Skeletal muscle cell (primary cell): ENCODE measurements around the gene PLEKHA6.

ENCODE experiments used
- DNase-seq: peaks from one replicate; pipeline ENCODE4 v3.0.0-alpha.2; 2010; ENCODE audit warnings: low read depth
- H3K4me3 ChIP-seq: 2 replicates; pipeline ENCODE4 v1.5.1; 2011; ENCODE audit warnings: low read depth, mild to moderate bottlenecking, control low read depth, low read length, moderate library complexity

PLEKHA6 gene

GRCh38 chr1:204188959-204189639 is 170.6 kb downstream of the PLEKHA6 start:
- no peak overlapping the region for H3K4me3 ChIP-seq
- no peak for DNase-seq

DNA sequence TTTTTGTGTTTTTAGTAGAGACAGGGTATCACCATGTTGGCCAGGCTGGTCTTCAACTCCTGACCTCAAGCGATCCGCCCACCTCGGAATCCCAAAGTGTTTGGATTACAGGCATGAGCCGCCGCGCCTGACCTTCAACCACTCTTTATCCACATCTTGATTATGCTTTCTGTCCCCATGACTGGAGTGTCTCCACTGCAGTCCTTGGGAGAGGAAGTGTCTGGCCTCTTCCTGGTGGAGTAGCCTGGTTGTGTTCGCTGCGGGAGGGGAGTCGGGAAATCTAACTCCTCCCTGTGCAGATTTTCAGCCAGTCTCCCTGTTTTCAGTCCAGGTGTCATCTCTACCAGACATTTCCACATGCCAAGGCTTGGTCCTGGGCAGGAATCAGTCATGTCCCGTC is 173.1 kb downstream of the PLEKHA6 start:
- H3K4me3 ChIP-seq, result no peak overlapping the region
- DNase-seq, result no peak

DNA sequence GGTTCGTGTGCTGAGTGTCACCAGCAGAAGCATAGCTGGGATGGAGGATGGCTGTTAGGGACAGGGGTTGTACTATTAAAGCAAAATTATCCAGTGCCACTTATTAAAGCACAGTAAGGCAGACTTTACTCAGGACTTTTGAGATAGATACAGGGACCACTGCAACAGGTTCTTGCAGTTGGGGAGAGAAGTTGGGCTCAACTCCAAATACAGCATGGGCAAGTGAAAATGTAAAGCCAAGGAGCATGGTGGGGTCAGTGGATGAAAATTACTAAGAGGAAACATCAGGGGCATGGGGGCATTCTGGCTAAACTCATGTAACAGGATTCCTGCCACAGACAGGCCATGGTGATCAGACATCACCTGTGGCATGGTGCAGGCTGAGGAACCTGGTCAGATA is 178.6 kb downstream of the PLEKHA6 start:
- no peak overlapping the region for H3K4me3 ChIP-seq
- no peak for DNase-seq

- no peak for DNase-seq
- H3K4me3 ChIP-seq, result no peak overlapping the region
Observed at GRCh38 chr1:204180133-204180532, 179.6 kb downstream of the PLEKHA6 start.

GRCh38 chr1:204178487-204179281 is 181.0 kb downstream of the PLEKHA6 start:
- no peak for DNase-seq
- H3K4me3 ChIP-seq, result no peak overlapping the region

DNA sequence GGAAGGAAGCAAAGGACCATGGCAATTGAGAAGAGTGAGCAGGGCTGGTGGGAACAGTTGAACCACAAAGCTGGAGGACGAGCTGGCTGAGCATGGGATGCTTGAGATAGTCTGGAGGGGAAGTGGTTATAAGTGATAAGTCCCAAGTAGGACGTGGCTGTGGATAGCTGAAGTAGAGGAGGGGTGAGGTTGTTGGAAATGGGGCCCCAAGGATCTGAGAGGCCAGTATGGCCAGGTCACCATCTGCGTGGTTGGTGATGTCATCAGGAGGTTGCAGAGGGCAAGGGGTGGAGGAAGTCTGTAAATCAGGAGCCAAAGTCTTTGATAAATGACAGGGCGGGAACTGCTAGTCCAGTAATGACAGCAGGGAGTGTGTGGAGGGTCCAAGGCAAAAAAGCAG is 182.6 kb downstream of the PLEKHA6 start:
- no peak for DNase-seq
- no peak overlapping the region for H3K4me3 ChIP-seq

DNA sequence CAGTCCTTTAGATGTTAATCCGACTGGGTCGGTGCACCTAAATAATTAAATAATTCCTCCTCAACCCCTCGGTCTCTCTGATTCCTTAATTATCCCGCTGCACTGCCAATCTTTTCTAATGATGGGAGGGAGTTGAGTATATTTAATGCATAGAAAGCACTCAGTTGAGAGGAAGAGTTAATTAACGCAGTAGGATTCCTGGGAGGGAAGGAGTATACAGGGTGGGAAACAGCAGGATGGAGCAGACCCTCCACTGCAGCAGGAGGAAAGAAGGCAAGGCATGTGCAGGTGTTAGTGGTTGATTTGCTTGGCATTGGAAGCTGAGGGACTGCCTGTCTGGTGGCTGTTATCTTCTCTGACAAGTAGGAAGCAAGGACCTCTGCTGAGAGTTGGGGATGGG is 183.7 kb downstream of the PLEKHA6 start:
- H3K4me3 ChIP-seq, result no peak overlapping the region
- no peak for DNase-seq

GRCh38 chr1:204174958-204175357 is 184.8 kb downstream of the PLEKHA6 start:
- DNase-seq, result no peak
- H3K4me3 ChIP-seq, result no peak overlapping the region

GRCh38 chr1:204172404-204173029 is 187.2 kb downstream of the PLEKHA6 start:
- no peak for DNase-seq
- no peak overlapping the region for H3K4me3 ChIP-seq

DNA sequence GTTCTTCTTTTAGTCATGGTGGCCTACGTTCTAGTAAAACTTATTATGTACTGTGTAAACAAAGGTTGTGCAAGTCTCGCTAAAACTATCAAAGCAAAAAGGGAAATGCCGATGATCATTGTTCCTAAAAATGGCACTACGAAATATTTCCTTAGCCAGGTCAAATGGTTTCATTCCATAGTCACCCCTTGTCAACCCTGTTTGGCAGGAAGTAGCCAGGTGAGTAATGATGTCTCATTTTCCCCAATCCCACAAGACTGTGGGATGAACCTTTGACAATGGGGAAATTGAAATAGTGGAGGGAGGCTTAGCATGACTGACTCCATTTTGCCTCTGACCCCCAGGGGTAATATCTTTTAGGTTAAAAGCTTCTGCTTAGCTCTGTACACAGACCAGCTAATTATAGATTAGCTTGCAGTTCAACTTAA is 188.0 kb downstream of the PLEKHA6 start:
- H3K4me3 ChIP-seq, result no peak overlapping the region
- no peak for DNase-seq

DNA sequence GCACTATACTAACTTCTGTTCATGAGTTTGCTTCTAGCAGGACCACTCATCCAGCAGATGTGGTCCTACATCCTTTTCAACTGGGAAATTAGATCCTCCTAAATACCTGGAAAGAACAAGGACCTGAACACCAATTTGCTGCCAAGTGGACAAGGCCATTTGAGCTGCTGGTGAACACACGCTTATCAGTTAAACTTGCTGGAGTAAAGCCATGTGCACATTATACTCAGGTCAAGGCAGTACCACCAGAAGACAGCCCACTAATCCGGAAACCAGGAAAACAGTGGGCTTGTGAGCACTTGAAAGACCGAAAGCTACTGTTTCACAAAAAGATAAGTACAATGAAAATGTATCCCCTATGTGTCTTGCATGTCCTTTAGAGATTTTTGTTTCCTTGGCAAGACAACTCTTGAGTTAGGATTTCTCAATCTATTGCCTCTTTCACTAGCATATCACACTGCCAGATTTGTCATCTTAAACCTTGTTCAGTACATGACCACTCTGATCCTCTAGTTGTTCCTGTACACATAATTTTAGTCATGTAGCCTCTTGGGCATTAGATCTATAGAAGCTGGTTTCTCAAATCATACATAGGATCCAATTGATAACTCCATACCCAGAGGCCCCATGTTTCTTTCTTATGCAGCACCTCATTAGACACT is 189.1 kb downstream of the PLEKHA6 start:
- no peak overlapping the region for H3K4me3 ChIP-seq
- DNase-seq, result no peak

DNA sequence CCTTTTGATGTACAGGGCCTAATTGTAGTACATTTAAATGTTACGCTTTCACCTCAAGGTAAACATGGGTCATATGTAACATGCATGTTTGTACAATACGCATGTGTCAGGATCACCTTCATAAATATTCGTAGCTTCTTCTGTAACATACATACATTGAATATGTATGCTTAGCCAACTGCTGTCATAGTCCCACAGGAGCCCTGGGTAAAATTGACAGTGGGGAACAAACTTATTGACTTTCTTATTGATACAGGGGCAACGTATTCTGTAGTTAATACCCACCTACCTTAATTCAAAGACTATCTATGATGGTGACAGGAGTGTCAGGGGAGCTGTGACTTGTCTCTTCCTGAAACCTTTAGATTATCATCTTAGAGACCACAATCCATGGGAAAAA is 189.9 kb downstream of the PLEKHA6 start:
- H3K4me3 ChIP-seq, result no peak overlapping the region
- DNase-seq, result no peak
